Measurements from ENCODE around the gene PICALM.

DNA sequence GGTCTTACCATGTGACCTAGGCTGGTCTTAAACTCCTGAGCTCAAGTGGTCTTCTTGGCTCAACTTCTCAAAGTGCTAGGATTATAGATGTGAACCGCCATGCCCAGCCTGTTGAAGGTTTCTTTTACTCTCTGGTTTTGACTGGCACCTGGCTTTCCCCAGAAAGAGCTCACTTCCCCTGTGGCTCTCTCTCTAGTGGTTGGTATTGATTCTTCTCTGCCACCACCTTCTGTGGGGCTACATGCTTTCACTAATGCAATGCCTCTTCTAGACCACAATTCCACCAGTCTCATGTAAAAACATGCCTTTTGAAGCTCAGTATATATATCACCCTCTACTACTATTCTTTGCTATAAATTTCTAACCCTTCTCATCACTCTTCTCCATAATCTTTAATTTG lies 146.5 kb downstream of the PICALM start:
- TF ChIP-seq, protein P1, sequence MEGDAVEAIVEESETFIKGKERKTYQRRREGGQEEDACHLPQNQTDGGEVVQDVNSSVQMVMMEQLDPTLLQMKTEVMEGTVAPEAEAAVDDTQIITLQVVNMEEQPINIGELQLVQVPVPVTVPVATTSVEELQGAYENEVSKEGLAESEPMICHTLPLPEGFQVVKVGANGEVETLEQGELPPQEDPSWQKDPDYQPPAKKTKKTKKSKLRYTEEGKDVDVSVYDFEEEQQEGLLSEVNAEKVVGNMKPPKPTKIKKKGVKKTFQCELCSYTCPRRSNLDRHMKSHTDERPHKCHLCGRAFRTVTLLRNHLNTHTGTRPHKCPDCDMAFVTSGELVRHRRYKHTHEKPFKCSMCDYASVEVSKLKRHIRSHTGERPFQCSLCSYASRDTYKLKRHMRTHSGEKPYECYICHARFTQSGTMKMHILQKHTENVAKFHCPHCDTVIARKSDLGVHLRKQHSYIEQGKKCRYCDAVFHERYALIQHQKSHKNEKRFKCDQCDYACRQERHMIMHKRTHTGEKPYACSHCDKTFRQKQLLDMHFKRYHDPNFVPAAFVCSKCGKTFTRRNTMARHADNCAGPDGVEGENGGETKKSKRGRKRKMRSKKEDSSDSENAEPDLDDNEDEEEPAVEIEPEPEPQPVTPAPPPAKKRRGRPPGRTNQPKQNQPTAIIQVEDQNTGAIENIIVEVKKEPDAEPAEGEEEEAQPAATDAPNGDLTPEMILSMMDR (IDR thresholded peaks at IDR 0.05): no peak
- TF ChIP-seq POLR2A (IDR thresholded peaks at IDR 0.05) (no peak), POLR2AphosphoS5 (IDR thresholded peaks at IDR 0.05) (no peak), EP300 (IDR thresholded peaks at IDR 0.05) (no peak)

Data from gastroesophageal sphincter (tissue), 3 donors.